HG03558 (cell line): ENCODE measurements around the gene ASF1A.

ENCODE experiments used
- ATAC-seq: cut with Tn5 transposase; IDR thresholded peaks from one replicate; pipeline ENCODE4 v1.9.1; 2021; ENCODE audit warnings: moderate number of reproducible peaks; ENCODE audit not compliant: unreplicated experiment; ENCODE audit errors: extremely low read depth

ASF1A gene

GRCh38 chr6:118877806-118878205 lies 16.1 kb upstream of the ASF1A start:
- ATAC-seq: no peak

DNA sequence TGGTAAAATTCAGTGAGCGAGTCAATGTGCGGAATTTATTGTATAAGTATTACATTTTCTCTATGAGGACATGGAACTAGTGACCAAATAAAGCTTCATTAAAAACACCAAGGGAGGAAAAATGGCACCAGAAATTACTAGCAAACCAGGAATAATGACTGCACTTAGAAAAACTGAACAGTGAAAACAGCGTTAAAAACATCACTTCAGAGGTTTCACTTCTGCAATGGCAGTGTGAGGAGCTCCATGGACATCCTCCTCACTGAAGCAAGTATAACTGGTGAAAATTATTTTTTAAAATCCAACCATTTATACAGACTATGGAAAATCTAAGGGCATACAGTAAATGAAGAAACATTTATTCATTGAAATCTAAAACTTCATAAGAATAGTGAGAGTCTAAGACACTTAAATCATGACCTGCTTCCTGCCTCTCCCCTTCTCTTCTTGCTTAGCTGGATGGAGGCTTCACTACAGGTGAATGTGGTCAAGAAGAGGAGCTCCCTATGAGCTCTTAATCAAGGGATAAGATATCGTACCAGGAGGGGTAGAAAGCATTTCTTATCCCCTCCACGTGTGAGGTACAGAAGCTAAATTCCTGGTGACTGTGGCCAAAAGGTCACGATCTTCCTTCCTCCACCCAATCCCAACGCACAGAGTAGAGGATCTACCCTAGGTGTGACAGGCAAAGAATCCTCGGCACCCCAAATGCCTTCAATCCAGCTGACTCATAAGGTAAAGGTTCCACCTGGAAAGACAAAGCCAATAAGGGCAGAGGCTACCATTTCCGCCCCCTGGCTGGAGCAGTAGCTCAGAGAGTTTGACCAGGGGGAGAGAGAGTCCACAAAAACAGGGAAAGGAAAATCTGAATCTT lies 12.3 kb upstream of the ASF1A start:
- peak; percentile 77 for ATAC-seq

GRCh38 chr6:118882314-118882905 lies 11.5 kb upstream of the ASF1A start:
- no peak for ATAC-seq

GRCh38 chr6:118886641-118887040 lies 7.3 kb upstream of the ASF1A start:
- ATAC-seq: no peak

- ATAC-seq: no peak
Observed at GRCh38 chr6:118889163-118889562, 4.8 kb upstream of the ASF1A start.

DNA sequence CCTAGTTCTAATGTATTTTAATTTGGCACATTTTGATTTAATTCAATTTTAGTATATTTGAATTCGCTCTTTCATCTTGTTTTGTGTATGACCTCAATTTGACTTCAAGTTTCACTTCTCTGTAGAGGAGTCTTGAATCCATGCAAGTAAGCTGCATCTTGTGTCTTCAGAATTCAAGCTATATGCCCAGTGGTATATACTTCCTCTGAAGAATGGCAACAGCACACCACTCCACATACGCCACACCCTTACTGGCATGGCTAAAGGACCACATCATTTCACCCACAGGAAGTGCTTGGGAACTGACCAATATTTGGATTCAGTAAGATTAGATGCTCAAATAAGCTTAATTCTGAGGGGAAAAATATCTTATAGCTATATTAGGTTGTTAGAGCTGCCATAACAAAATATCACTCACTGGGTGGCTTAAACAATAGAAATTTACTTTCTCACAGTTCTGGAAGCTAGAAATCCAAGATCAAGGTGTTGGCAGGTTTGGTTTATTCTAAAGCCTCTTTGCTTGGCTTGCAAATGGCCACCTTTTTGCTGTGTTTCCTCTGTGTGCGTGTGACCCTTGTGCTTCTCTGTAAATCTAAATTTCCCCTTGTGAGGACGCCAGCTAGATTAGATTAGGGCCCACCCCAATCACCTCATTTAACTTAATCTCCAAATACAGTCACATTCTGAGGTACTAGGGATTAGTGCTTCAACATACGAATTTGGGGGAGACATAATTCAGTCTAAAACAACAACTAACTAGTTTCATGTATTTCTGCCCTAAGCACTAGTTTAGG lies 2.8 kb upstream of the ASF1A start:
- no peak for ATAC-seq

DNA sequence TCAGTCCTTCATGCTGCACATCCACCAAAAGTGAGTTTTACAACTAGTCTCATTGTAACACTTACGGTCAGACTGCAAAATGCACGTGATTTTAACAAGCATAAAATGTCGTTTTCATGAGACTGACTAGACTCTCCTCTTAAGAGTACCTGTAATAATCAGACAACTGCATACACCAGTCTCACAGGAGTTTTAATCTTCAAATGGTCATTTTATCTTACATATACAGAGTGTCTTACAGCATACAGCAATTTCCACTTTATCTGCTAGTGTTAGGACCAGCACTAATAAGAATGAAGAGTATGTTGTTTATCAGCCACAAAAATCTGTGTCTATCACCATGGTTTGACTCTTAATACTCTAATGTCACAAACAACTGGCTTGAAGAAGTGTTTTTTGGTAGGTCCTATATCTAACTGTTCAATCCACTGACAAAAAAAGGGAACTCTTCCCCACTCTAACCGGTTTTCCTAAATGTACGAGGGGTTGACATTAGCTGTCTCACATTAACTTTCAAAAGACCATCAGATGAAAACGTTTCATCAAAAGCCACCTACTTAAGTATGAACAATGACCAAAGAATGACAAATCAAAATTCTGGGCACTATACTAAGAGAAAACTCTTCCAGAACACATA lies 1.5 kb upstream of the ASF1A start:
- ATAC-seq: no peak

DNA sequence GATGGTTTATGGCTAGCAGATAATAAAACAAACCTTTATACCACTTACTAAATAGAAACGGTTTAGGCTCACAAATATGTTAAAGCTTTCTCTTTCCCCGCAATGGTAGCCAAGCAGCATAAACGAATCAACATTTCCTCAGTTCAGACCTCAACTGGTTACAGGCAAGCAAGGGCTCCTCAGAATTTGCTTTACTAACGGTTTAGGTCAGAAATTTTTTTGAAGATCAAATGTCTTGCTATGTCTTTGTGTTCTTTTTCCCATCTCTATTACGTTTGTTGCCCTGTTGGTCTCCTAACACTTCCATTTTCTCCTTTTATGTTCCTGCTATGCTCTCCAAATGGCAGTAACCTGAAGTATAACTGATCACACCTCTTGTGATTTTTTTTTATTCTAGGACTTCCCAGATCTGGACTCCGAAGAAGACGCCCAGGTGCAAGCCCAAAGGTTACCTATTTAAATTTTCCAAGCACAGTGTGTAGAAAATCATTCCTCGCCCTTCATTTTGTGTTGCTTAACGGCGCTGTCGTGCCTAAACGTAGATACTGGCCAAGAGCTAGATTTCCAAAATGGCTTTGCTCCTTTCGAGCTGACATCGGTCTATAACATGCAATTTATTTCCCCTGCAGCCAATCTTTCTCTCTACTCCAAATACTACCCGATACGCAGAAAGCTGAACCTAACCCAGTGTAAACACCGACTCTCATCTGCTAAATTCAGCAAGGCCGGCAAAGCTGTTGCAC lies 717 bp upstream of the ASF1A start:
- ATAC-seq: no peak

GRCh38 chr6:118894425-118895260 lies 691 bp downstream of the ASF1A start:
- ATAC-seq: peak; percentile 21

- no peak for ATAC-seq
Observed at GRCh38 chr6:118895261-118895560, 1.3 kb downstream of the ASF1A start.

DNA sequence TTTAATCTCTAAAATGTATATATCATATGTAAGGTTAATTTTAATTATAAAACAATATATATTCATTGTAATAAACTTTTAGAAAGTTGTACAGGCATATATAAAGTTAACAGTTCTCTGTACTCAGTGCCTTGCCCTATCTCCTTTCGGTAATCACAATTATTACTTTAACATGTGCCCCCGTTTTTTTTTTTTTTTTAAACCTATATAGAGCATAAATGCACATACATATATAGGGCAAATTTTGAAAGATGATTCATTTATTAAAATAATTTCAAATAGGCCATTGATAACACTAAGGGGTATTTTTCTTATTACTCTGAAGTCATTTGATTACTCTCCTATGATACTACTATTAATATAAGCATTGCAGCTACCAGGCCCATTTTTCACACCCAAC lies 1.9 kb downstream of the ASF1A start:
- ATAC-seq: no peak

- peak; percentile 20 for ATAC-seq
Observed at GRCh38 chr6:118896339-118897136, 2.6 kb downstream of the ASF1A start.

DNA sequence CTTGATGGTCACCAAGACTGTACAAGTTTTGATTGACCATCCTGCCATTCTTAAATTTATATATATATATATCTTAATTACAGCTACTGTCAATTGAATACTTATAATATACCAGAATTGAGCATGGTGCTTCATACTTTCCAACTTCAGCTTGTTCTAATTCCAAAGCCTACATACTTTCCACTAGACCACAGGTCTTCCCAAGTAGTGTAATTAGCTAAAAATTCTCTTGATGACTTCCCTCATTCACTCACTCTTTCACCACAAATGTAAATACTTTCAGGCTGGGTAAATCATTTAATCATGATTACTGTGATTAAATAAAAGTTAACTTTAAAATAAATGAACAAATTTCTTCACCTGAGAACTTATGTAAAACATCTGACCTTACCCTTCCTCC lies 3.4 kb downstream of the ASF1A start:
- ATAC-seq: no peak

GRCh38 chr6:118899948-118900347 lies 6.0 kb downstream of the ASF1A start:
- no peak for ATAC-seq

- no peak for ATAC-seq
Observed at GRCh38 chr6:118902726-118903125, 8.8 kb downstream of the ASF1A start.

GRCh38 chr6:118903138-118903537 lies 9.2 kb downstream of the ASF1A start:
- ATAC-seq: no peak

GRCh38 chr6:118903691-118904090 lies 9.7 kb downstream of the ASF1A start:
- ATAC-seq: no peak

DNA sequence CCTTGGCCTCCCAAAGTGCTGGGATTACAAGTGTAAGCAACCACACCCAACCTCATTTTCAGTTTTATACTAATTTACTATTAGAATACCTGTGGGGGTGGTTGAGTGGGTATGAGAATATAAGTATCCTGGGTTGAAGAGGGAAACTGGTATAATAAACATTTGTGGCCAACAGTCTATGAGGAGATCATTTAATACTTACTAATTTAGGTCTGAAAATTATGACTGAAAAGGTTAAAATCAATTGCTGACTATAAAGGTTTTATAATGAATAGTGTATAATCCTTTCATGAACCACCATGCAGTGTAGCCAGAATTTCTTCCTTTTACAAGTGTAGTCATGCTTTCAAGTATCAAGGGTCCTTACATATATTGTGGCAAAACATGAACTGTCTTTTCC lies 11.1 kb downstream of the ASF1A start:
- ATAC-seq: no peak
